CD14-positive monocyte (primary cell): Measurements from ENCODE around the gene INTS2. TPM values are rescaled to one million over a fixed set of nuclear protein-coding genes. Genes with fewer than 3 reads are reported as not detected.
A peak's percentile ranks its signal among the peaks of the same experiment; 100 is the strongest.

Experiments used
- DNase-seq, 3 donors: peaks; one replicate each; pipeline ENCODE4 v3.0.0-alpha.2; 2011 to 2022
- H2AFZ ChIP-seq: 2 replicates; pipeline ENCODE4 v1.6.0; 2012; ENCODE audit warnings: mild to moderate bottlenecking, low read depth, low read length, inconsistent platforms; ENCODE audit not compliant: insufficient read depth, poor library complexity, severe bottlenecking
- H3K27ac ChIP-seq, 2 donors: 1 replicate in 1 of 2; 2 replicates in 1 of 2; pipeline ENCODE4 v1.5.1; 2012 to 2013; ENCODE audit warnings: low read length in 2 of 2, control low read depth in 1 of 2, inconsistent platforms in 1 of 2, low read depth in 1 of 2, mild to moderate bottlenecking in 1 of 2
- H3K27me3 ChIP-seq, 2 donors: one replicate each; pipeline versions ENCODE4 v1.6.0 to v1.6.1; 2011 to 2013; ENCODE audit warnings: low read length in 2 of 2; ENCODE audit not compliant: control insufficient read depth in 2 of 2, insufficient read depth in 2 of 2
- H3K36me3 ChIP-seq, 2 donors: replicated peaks in 1 of 2; 1 replicate in 1 of 2; 2 replicates in 1 of 2; pipeline versions ENCODE4 v1.5.1 to v1.6.1; 2012 to 2013; ENCODE audit warnings: low read length in 2 of 2, control low read depth in 1 of 2, inconsistent platforms in 1 of 2, mild to moderate bottlenecking in 1 of 2; ENCODE audit not compliant: insufficient read depth in 2 of 2, control insufficient read depth in 1 of 2
- H3K4me1 ChIP-seq, 2 donors: 1 replicate in 1 of 2; 2 replicates in 1 of 2; pipeline versions ENCODE4 v1.5.1 to v1.6.1; 2012 to 2013; ENCODE audit warnings: low read length in 2 of 2, control low read depth in 1 of 2, inconsistent platforms in 1 of 2, mild to moderate bottlenecking in 1 of 2, moderate library complexity in 1 of 2; ENCODE audit not compliant: insufficient read depth in 2 of 2, control insufficient read depth in 1 of 2
- H3K4me2 ChIP-seq: replicated peaks from 2 replicates; pipeline ENCODE3; 2012; ENCODE audit warnings: low read length, moderate library complexity, mild to moderate bottlenecking; ENCODE audit not compliant: poor library complexity, severe bottlenecking; ENCODE audit errors: extremely low read depth
- H3K4me3 ChIP-seq, 3 experiments: fragments of 200-600 bp in 1 of 3; sonication (generic) in 1 of 3; replicated peaks in 1 of 3; 1 replicate in 2 of 3; 2 replicates in 1 of 3; pipeline ENCODE4 v1.5.1; 2011 to 2013; ENCODE audit warnings: low read length in 3 of 3, mild to moderate bottlenecking in 3 of 3, control low read depth in 2 of 3, low read depth in 2 of 3, inconsistent platforms in 1 of 3, moderate library complexity in 1 of 3
- H3K79me2 ChIP-seq: 2 replicates; pipeline ENCODE4 v1.6.0; 2012; ENCODE audit warnings: mild to moderate bottlenecking, control low read depth, inconsistent platforms, low read length, moderate library complexity; ENCODE audit not compliant: insufficient read depth
- H3K9ac ChIP-seq: 2 replicates; pipeline ENCODE4 v1.6.0; 2017; ENCODE audit warnings: low read length, mild to moderate bottlenecking; ENCODE audit not compliant: insufficient read depth, poor library complexity, severe bottlenecking
- H3K9me3 ChIP-seq, 2 donors: replicated peaks in 1 of 2; 1 replicate in 1 of 2; 2 replicates in 1 of 2; pipeline versions ENCODE4 v1.5.1 to v1.6.1; 2012 to 2013; ENCODE audit warnings: low read length in 2 of 2, control low read depth in 1 of 2; ENCODE audit not compliant: control insufficient read depth in 1 of 2, insufficient read depth in 1 of 2
- H4K20me1 ChIP-seq: 2 replicates; pipeline ENCODE4 v1.6.0; 2012; ENCODE audit warnings: mild to moderate bottlenecking, low read length, control low read depth, moderate library complexity; ENCODE audit not compliant: insufficient read depth
- H3K27ac Mint-ChIP-seq, 7 donors: one replicate each; pipeline ENCODE4 v1.8.0; 2020; ENCODE audit warnings: mild to moderate bottlenecking in 7 of 7, mixed read lengths in 7 of 7, moderate library complexity in 6 of 7, inconsistent platforms in 2 of 7
- H3K27me3 Mint-ChIP-seq, 3 donors: one replicate each; pipeline ENCODE4 v1.8.0; 2021 to 2022; ENCODE audit warnings: low read depth in 3 of 3, mild to moderate bottlenecking in 3 of 3, mixed read lengths in 3 of 3, moderate library complexity in 3 of 3, inconsistent platforms in 1 of 3
- H3K36me3 Mint-ChIP-seq, 2 donors: one replicate each; pipeline ENCODE4 v1.8.0; 2020; ENCODE audit warnings: mixed read lengths in 2 of 2, inconsistent platforms in 1 of 2, mild to moderate bottlenecking in 1 of 2
- H3K4me1 Mint-ChIP-seq: one replicate; pipeline ENCODE4 v1.8.0; 2020; ENCODE audit warnings: mild to moderate bottlenecking, mixed read lengths
- H3K4me3 Mint-ChIP-seq, 2 donors: one replicate each; pipeline ENCODE4 v1.8.0; 2020; ENCODE audit warnings: mild to moderate bottlenecking in 2 of 2, mixed read lengths in 2 of 2, moderate library complexity in 1 of 2
- H3K9me3 Mint-ChIP-seq, 7 donors: one replicate each; pipeline ENCODE4 v1.8.0; 2020 to 2022; ENCODE audit warnings: mixed read lengths in 7 of 7, mild to moderate bottlenecking in 6 of 7, moderate library complexity in 6 of 7, inconsistent platforms in 2 of 7
- WGBS: methylation state at CpG from one replicate; pipeline ENCODE4 v1.1.5; 2013; ENCODE audit warnings: missing lambda C conversion rate; ENCODE audit not compliant: insufficient coverage; 5-methylcytosine and 5-hydroxymethylcytosine counted together
- intact Hi-C, 2 donors: fragments of 100-400 bp; cut with micrococcal nuclease; formaldehyde crosslinking; loops; one replicate each; pipeline versions ENCODE4 v1.15.0 to v1.15.1; 2023
- polyA plus RNA-seq, 3 donors: library from polyadenylated mRNA; depleted of rRNA in 1 of 3; unstranded in 2 of 3; stranded (reverse) in 1 of 3; fragments of 300-500 nt in 2 of 3; fragments of >200 nt in 1 of 3; fragmentation: Illumina TruSeq in 2 of 3; gene quantifications; 1 replicate in 2 of 3; 2 replicates in 1 of 3; pipeline ENCODE4 v1.2.3, GENCODE V29; 2012 to 2021
- TF ChIP-seq, protein P1 (sequence below): fragments of 200-600 bp; IDR thresholded peaks from one replicate; pipeline ENCODE4 v1.8.0; 2022; ENCODE audit warnings: antibody characterized with exemption, mild to moderate bottlenecking

Gene INTS2
- polyA plus RNA-seq, 3 donors = 2.2 to 2.9 (median 2.6) TPM

DNA sequence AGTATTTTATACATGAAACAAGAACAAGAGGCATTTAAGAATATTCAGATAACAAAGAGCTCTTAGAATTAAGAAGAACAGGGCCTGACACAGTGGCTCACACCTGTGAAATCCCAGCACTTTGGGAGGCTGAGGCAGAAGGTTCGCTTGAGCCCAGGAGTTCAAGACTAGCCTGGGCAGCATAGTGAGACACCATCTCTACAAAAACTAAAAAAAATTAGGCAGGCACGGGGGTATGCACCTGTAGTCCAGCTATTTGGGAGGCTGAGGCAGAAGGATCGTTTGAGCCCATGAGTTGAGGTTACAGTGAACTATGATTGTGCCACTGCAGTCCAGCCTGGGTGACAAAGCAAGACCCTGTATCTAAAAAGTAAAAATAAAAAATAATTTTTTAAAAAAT lies 52.0 kb downstream of the INTS2 start:
- no peak overlapping the region for H3K27ac ChIP-seq
- no CpG with 5 or more reads among the region's 3 CpGs for WGBS
- H3K4me1 ChIP-seq = no peaks in the 10 kb centered on the region
- H4K20me1 ChIP-seq = no peaks in the 10 kb centered on the region
- H3K9ac ChIP-seq = no peak overlapping the region
- H3K79me2 ChIP-seq = no peaks in the 10 kb centered on the region
- no peak overlapping the region for H2AFZ ChIP-seq
- no peaks in the 10 kb centered on the region for H3K9me3 ChIP-seq
- TF ChIP-seq, protein P1, sequence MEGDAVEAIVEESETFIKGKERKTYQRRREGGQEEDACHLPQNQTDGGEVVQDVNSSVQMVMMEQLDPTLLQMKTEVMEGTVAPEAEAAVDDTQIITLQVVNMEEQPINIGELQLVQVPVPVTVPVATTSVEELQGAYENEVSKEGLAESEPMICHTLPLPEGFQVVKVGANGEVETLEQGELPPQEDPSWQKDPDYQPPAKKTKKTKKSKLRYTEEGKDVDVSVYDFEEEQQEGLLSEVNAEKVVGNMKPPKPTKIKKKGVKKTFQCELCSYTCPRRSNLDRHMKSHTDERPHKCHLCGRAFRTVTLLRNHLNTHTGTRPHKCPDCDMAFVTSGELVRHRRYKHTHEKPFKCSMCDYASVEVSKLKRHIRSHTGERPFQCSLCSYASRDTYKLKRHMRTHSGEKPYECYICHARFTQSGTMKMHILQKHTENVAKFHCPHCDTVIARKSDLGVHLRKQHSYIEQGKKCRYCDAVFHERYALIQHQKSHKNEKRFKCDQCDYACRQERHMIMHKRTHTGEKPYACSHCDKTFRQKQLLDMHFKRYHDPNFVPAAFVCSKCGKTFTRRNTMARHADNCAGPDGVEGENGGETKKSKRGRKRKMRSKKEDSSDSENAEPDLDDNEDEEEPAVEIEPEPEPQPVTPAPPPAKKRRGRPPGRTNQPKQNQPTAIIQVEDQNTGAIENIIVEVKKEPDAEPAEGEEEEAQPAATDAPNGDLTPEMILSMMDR = no peak
- intact Hi-C loops = no loop called here
- H3K4me1 Mint-ChIP-seq = no peaks in the 10 kb centered on the region
- peaks cover 48 to 70% of the 10 kb centered on the region in 2 donors for H3K36me3 Mint-ChIP-seq
- H3K27me3 ChIP-seq = no peaks in the 10 kb centered on the region
- peaks cover 44 to 97% of the 10 kb centered on the region in 2 donors for H3K36me3 ChIP-seq
- peak overlapping the region in 1 of 7 donors; percentile 37 for H3K27ac Mint-ChIP-seq
- no peak overlapping the region for H3K4me3 ChIP-seq
- DNase-seq = no peak
- no peak overlapping the region for H3K4me3 Mint-ChIP-seq
- H3K27me3 Mint-ChIP-seq = peaks cover 0 to 2% (median 0%) of the 10 kb centered on the region in 3 donors
- H3K9me3 Mint-ChIP-seq = no peaks in the 10 kb centered on the region
- H3K4me2 ChIP-seq = no peak overlapping the region

DNA sequence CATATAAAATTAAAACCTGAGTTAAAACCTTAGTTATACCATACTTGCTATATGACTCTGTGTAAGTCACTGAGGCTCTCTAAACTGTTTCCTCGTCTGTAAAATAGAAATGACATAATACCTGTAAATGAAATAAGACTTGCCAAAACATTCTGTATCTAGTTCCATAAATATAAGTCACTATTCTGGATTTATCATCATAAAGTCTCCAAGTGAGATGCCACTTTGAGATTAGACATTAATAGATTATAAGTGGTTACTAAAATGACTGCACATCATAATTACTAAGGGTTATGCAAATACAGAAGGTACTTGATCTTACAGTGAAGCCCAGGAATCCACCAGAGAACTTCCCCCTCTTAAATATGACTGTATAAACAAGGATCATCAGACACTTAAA lies 52.5 kb downstream of the INTS2 start:
- no peak overlapping the region for H3K4me3 ChIP-seq
- H2AFZ ChIP-seq = no peak overlapping the region
- H3K9ac ChIP-seq = no peak overlapping the region
- no peaks in the 10 kb centered on the region for H3K4me1 Mint-ChIP-seq
- H3K4me2 ChIP-seq = no peak overlapping the region
- H3K27ac Mint-ChIP-seq = no peak overlapping the region
- intact Hi-C loops = no loop called here
- peaks cover 50 to 71% of the 10 kb centered on the region in 2 donors for H3K36me3 Mint-ChIP-seq
- WGBS = no CpG with 5 or more reads among the region's 1 CpG
- TF ChIP-seq, protein P1 = no peak
- H3K4me3 Mint-ChIP-seq = no peak overlapping the region
- no peaks in the 10 kb centered on the region for H3K4me1 ChIP-seq
- no peaks in the 10 kb centered on the region for H3K9me3 Mint-ChIP-seq
- no peak for DNase-seq
- H3K27ac ChIP-seq = no peak overlapping the region
- no peaks in the 10 kb centered on the region for H4K20me1 ChIP-seq
- no peaks in the 10 kb centered on the region for H3K27me3 ChIP-seq
- H3K79me2 ChIP-seq = no peaks in the 10 kb centered on the region
- peaks cover 41 to 97% of the 10 kb centered on the region in 2 donors for H3K36me3 ChIP-seq
- H3K27me3 Mint-ChIP-seq = peaks cover 0 to 2% (median 0%) of the 10 kb centered on the region in 3 donors
- no peaks in the 10 kb centered on the region for H3K9me3 ChIP-seq
